SK-N-MC (cell line): ENCODE data around the gene PCTP.

Source experiments
- EZH2 ChIP-seq: fragments of 200-600 bp; sonication (generic); IDR thresholded peaks from one replicate; pipeline ENCODE4 v1.6.1; 2017; ENCODE audit warnings: antibody characterized with exemption
- POLR2AphosphoS5 ChIP-seq: IDR thresholded peaks from 2 replicates; pipeline ENCODE4 v1.6.1; 2012; ENCODE audit warnings: mild to moderate bottlenecking, low read depth, low read length, borderline replicate concordance

- TF ChIP-seq EZH2, result no peak
- TF ChIP-seq POLR2AphosphoS5, result no peak
Measured at GRCh38 chr17:55706808-55707773, 43.8 kb upstream of the PCTP start.
